ENCODE results near the gene XRN2. TPM values are rescaled to one million over a fixed set of nuclear protein-coding genes. Genes with fewer than 3 reads are reported as not detected.

The XRN2 gene
- total RNA-seq, 1 experiment from 2014 or later = 77.7 TPM

GRCh38 chr20:21393166-21393565 is 90.0 kb downstream of the XRN2 start:
- H3K4me3 ChIP-seq (ENCODE audit: low read depth in 2 of 2, low read length in 2 of 2) = no peak overlapping the region
- no peaks in the 10 kb centered on the region for H3K4me1 ChIP-seq (ENCODE audit: control insufficient read depth, insufficient read depth, low read length)
- H3K9me3 ChIP-seq (ENCODE audit: control insufficient read depth, insufficient read depth, low read depth, low read length) = no peaks in the 10 kb centered on the region
- DNase-seq (ENCODE audit: low read depth, low spot score) = no peak
- CTCF ChIA-PET = no interaction called here
- TF ChIP-seq POLR2AphosphoS5 (IDR thresholded peaks at IDR 0.05; ENCODE audit: low read depth, low read length) (0 out of 2 replicates have a peak, but pooled peaks have one; percentile 0), SIN3A (IDR thresholded peaks at IDR 0.05; ENCODE audit: borderline replicate concordance, insufficient read depth, low read depth, low read length) (no peak), TCF7L2 (IDR thresholded peaks at IDR 0.05; ENCODE audit: low read depth, low read length) (no peak)
- TF ChIP-seq, protein P1, sequence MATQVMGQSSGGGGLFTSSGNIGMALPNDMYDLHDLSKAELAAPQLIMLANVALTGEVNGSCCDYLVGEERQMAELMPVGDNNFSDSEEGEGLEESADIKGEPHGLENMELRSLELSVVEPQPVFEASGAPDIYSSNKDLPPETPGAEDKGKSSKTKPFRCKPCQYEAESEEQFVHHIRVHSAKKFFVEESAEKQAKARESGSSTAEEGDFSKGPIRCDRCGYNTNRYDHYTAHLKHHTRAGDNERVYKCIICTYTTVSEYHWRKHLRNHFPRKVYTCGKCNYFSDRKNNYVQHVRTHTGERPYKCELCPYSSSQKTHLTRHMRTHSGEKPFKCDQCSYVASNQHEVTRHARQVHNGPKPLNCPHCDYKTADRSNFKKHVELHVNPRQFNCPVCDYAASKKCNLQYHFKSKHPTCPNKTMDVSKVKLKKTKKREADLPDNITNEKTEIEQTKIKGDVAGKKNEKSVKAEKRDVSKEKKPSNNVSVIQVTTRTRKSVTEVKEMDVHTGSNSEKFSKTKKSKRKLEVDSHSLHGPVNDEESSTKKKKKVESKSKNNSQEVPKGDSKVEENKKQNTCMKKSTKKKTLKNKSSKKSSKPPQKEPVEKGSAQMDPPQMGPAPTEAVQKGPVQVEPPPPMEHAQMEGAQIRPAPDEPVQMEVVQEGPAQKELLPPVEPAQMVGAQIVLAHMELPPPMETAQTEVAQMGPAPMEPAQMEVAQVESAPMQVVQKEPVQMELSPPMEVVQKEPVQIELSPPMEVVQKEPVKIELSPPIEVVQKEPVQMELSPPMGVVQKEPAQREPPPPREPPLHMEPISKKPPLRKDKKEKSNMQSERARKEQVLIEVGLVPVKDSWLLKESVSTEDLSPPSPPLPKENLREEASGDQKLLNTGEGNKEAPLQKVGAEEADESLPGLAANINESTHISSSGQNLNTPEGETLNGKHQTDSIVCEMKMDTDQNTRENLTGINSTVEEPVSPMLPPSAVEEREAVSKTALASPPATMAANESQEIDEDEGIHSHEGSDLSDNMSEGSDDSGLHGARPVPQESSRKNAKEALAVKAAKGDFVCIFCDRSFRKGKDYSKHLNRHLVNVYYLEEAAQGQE (IDR thresholded peaks at IDR 0.05; ENCODE audit: insufficient read depth in 1 of 2, low read depth in 2 of 2, low read length in 1 of 2) = no peak
- H3K27ac ChIP-seq (ENCODE audit: low read length) = no peak overlapping the region
- peaks cover 5% of the 10 kb centered on the region for H3K36me3 ChIP-seq (ENCODE audit: control insufficient read depth, insufficient read depth, low read length)
- ATAC-seq = no peak
- BruUV-seq (replicated peaks) = no TSS peak
- intact Hi-C loops (cut with micrococcal nuclease; ENCODE audit: unreplicated experiment) (no loop called here), in situ Hi-C loops (cut with HindIII; ENCODE audit: low pct_unique_long_range_greater_than_20kb, low sequenced_read_pairs) (no loop called here)
- POLR2A ChIA-PET = no interaction called here
- H3K27me3 ChIP-seq (ENCODE audit: control insufficient read depth, insufficient read depth, low read length) = peaks cover 1% of the 10 kb centered on the region

DNA sequence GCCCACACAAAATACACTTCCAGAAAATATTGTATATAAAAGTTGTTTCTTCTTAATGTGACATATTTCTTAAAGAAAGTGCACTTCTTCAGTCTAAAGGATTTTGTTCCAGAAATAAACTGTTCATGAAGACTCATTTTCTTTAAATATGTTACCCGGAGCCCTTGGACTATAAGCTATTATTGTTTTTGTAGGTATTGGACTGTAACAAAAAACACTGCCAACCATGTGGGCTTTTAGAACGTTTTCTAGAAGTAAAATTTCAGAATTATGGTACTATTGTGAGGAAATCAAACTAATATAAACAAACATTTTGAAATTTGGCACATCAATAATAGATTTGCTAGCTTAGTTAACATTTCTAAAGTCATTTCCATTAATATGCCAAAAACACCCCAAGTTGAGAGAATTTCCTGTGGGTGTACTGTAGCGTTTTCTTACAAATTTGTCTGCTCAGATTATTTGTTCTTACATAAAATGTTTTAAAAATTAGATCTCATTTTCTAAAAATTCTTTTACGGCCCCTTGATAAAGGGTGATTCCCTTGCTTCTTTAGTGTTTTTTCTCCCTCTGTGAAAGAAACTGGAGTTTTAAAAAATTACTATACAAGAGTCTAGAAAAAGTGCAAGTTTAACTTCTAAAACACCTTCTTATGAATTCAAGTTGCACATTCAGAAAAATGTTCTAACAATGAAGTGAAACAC is 90.8 kb downstream of the XRN2 start:
- Histone ChIP-seq H3K27me3 (ENCODE audit: control insufficient read depth, insufficient read depth, low read length) (peaks cover 7% of the 10 kb centered on the region), H3K4me1 (ENCODE audit: control insufficient read depth, insufficient read depth, low read length) (no peaks in the 10 kb centered on the region), H3K36me3 (ENCODE audit: control insufficient read depth, insufficient read depth, low read length) (peaks cover 5% of the 10 kb centered on the region), H3K4me3 (ENCODE audit: low read depth in 2 of 2, low read length in 2 of 2) (no peak overlapping the region), H3K27ac (ENCODE audit: low read length) (no peak overlapping the region), H3K9me3 (ENCODE audit: control insufficient read depth, insufficient read depth, low read depth, low read length) (no peaks in the 10 kb centered on the region)
- ATAC-seq (no peak), DNase-seq (ENCODE audit: low read depth, low spot score) (no peak)
- TF ChIP-seq POLR2AphosphoS5 (IDR thresholded peaks at IDR 0.05; ENCODE audit: low read depth, low read length) (no peak), CTCF (IDR thresholded peaks at IDR 0.05) (no peak)
- intact Hi-C loops (cut with micrococcal nuclease; ENCODE audit: unreplicated experiment) = no loop called here
- in situ Hi-C loops (cut with HindIII; ENCODE audit: low pct_unique_long_range_greater_than_20kb, low sequenced_read_pairs) = no loop called here
- ChIA-PET POLR2A (no interaction called here), CTCF (no interaction called here)
- BruUV-seq (replicated peaks) = no TSS peak

DNA sequence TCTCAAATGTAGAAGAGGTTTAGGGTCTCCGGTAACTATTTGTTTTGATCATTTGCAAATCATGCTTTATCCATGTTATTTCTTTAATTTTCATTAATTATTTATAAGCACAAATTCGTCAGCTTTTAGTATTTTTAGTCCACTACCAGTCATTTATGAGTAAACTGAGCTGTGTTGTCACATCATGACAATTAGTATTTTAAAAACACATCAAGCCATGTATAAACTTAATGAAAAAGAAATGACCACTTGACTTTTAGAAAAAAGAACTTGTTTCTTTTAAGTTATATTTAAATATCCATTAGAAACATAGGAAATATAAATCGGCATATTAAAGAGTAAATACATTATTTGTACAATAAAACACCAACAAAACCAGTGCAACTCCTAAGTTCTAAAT is 91.4 kb downstream of the XRN2 start:
- ChIA-PET POLR2A (no interaction called here), CTCF (no interaction called here)
- DNase-seq (ENCODE audit: low read depth, low spot score) = no peak
- in situ Hi-C loops (cut with HindIII; ENCODE audit: low pct_unique_long_range_greater_than_20kb, low sequenced_read_pairs) = no loop called here
- intact Hi-C loops (cut with micrococcal nuclease; ENCODE audit: unreplicated experiment) = no loop called here
- H3K4me3 ChIP-seq (ENCODE audit: low read depth in 2 of 2, low read length in 2 of 2) = no peak overlapping the region
- TF ChIP-seq SIN3A (IDR thresholded peaks at IDR 0.05; ENCODE audit: borderline replicate concordance, insufficient read depth, low read depth, low read length) (no peak), CTCF (IDR thresholded peaks at IDR 0.05) (no peak), POLR2AphosphoS5 (IDR thresholded peaks at IDR 0.05; ENCODE audit: low read depth, low read length) (no peak), TCF7L2 (IDR thresholded peaks at IDR 0.05; ENCODE audit: low read depth, low read length) (no peak)
- TF ChIP-seq, protein P1 (IDR thresholded peaks at IDR 0.05; ENCODE audit: insufficient read depth in 1 of 2, low read depth in 2 of 2, low read length in 1 of 2) = no peak
- H3K27me3 ChIP-seq (ENCODE audit: control insufficient read depth, insufficient read depth, low read length) = peaks cover 10% of the 10 kb centered on the region
- H3K27ac ChIP-seq (ENCODE audit: low read length) = no peak overlapping the region
- no peak for ATAC-seq
- no peaks in the 10 kb centered on the region for H3K9me3 ChIP-seq (ENCODE audit: control insufficient read depth, insufficient read depth, low read depth, low read length)
- BruUV-seq (replicated peaks) = no TSS peak
- H3K4me1 ChIP-seq (ENCODE audit: control insufficient read depth, insufficient read depth, low read length) = no peaks in the 10 kb centered on the region
- H3K36me3 ChIP-seq (ENCODE audit: control insufficient read depth, insufficient read depth, low read length) = peaks cover 2% of the 10 kb centered on the region
